HG03103 (cell line): ENCODE results near the gene SLC25A45.

ENCODE experiments used
- ATAC-seq: cut with Tn5 transposase; IDR thresholded peaks from one replicate; pipeline ENCODE4 v1.9.1; 2021; ENCODE audit warnings: low read depth; ENCODE audit not compliant: unreplicated experiment

Gene SLC25A45

GRCh38 chr11:65390099-65390941 lies 7.9 kb upstream of the SLC25A45 start:
- no peak for ATAC-seq

- ATAC-seq, result no peak
Observed at GRCh38 chr11:65389294-65389980, 7.0 kb upstream of the SLC25A45 start.

- no peak for ATAC-seq
Observed at GRCh38 chr11:65388731-65389130, 6.3 kb upstream of the SLC25A45 start.

- peak; percentile 42 for ATAC-seq
Observed at GRCh38 chr11:65386307-65387140, 4.1 kb upstream of the SLC25A45 start, which contains the start of gene FRMD8. FRMD8 (plus strand) TSS chr11:65386637; CDS start chr11:65387037, 400 bp downstream.

- ATAC-seq, result no peak
Observed at GRCh38 chr11:65384301-65384889, 1.9 kb upstream of the SLC25A45 start.

- no peak for ATAC-seq
Observed at GRCh38 chr11:65383778-65384177, 1.3 kb upstream of the SLC25A45 start.

- no peak for ATAC-seq
Observed at GRCh38 chr11:65382804-65383368, 440 bp upstream of the SLC25A45 start.

GRCh38 chr11:65381716-65382032 lies 772 bp downstream of the SLC25A45 start:
- no peak for ATAC-seq

GRCh38 chr11:65380460-65381119 lies 1.9 kb downstream of the SLC25A45 start:
- ATAC-seq, result no peak

GRCh38 chr11:65379698-65380459 lies 2.6 kb downstream of the SLC25A45 start:
- no peak for ATAC-seq

- ATAC-seq, result no peak
Observed at GRCh38 chr11:65378928-65379638, 3.4 kb downstream of the SLC25A45 start.

- ATAC-seq, result no peak
Observed at GRCh38 chr11:65378208-65378927, 4.1 kb downstream of the SLC25A45 start.

- ATAC-seq, result no peak
Observed at GRCh38 chr11:65377777-65378176, 4.7 kb downstream of the SLC25A45 start.

- ATAC-seq, result no peak
Observed at GRCh38 chr11:65377036-65377435, 5.4 kb downstream of the SLC25A45 start.

GRCh38 chr11:65376138-65376713 lies 6.2 kb downstream of the SLC25A45 start:
- ATAC-seq, result no peak

- no peak for ATAC-seq
Observed at GRCh38 chr11:65375012-65375411, 7.4 kb downstream of the SLC25A45 start.

- ATAC-seq, result no peak
Observed at GRCh38 chr11:65373839-65374580, 8.4 kb downstream of the SLC25A45 start.
